ENCODE measurements around the gene SULF2.

DNA sequence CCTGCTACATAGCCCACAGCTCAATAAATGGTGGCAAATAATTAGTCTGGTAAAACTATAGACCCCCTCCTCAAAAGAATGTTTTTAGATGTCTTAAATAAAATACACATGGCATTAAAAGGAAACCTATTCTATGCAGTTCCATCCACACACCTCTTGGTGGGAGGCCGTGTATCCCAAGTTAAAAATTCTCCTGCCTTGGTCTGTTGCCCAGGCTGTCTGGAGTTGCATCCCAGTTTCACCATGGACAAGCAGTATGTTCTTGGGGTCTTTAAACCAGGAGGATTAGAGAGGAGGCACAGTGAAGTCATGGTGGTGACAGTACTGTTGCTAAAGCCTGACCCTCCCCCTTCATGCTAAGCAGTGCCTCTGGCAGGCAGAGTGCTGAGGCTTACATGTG, 95.5 kb downstream of the SULF2 start:
- TF ChIP-seq, protein P1, sequence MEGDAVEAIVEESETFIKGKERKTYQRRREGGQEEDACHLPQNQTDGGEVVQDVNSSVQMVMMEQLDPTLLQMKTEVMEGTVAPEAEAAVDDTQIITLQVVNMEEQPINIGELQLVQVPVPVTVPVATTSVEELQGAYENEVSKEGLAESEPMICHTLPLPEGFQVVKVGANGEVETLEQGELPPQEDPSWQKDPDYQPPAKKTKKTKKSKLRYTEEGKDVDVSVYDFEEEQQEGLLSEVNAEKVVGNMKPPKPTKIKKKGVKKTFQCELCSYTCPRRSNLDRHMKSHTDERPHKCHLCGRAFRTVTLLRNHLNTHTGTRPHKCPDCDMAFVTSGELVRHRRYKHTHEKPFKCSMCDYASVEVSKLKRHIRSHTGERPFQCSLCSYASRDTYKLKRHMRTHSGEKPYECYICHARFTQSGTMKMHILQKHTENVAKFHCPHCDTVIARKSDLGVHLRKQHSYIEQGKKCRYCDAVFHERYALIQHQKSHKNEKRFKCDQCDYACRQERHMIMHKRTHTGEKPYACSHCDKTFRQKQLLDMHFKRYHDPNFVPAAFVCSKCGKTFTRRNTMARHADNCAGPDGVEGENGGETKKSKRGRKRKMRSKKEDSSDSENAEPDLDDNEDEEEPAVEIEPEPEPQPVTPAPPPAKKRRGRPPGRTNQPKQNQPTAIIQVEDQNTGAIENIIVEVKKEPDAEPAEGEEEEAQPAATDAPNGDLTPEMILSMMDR (IDR thresholded peaks at IDR 0.05): no peak
- TF ChIP-seq POLR2A (IDR thresholded peaks at IDR 0.05): no peak
- TF ChIP-seq POLR2AphosphoS5 (IDR thresholded peaks at IDR 0.05): no peak
